Measurements from ENCODE around the gene SIX6.
A peak's percentile ranks its signal among the peaks of the same experiment; 100 is the strongest.
"Not testable (repeated sequence)": the region's sequence is repeated elsewhere in the genome, so short reads cannot be mapped to it uniquely, and the experiment has no call there.

The SIX6 gene

GRCh38 chr14:60508707-60509437, at the start of gene SIX6:
Gene SIX6 (plus strand): TSS chr14:60509146. CDS start chr14:60509399, 253 bp downstream.
- DNase-seq, result peak; percentile 90

- DNase-seq, result not testable (repeated sequence)
These were observed 28.7 kb upstream of the SIX6 start for GRCh38 chr14:60480248-60480647.

DNA sequence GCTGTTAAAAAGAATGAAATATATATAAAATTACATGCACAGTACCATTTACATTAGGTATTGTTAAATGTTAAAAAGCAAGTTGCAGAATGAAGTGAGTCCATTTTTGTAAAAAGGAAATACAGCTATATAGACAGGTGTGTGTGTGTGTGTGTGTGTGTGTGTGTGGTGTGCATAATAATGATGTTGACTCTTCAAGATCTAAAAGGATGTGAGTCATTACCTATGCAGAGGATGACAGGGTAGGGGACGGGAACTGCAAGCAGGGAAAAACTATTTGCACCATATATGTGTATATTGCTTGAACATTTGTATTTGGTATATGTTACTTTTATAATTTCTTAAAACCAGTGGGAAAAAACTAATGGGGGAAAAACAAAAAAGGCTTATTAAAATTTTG, 26.2 kb upstream of the SIX6 start:
- no peak for DNase-seq

DNA sequence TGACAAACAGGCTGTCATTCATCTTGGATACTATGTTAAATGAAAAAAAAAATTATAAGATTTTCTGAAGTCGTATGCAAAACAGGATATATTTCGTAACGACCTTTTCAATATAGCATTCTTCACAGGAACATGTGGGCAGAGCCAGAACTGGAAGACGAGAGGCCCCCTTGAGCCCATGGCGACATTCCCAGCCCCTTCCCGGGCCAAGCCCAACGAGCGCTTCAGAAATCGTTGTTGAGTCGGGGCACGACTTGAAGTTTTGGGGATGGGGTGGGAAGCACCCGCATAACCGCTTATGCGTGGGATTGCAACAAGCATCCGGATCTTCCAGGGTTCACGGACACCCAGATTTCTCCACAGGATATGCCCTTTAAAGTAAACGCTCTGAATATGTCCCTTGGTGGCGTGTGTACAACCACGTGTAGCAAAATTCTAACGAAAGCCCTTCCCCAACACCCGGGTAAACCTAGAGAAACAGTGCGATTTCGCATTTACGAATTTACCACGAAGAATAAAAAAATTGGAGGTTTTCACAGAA, 23.8 kb upstream of the SIX6 start:
- no peak for DNase-seq

DNA sequence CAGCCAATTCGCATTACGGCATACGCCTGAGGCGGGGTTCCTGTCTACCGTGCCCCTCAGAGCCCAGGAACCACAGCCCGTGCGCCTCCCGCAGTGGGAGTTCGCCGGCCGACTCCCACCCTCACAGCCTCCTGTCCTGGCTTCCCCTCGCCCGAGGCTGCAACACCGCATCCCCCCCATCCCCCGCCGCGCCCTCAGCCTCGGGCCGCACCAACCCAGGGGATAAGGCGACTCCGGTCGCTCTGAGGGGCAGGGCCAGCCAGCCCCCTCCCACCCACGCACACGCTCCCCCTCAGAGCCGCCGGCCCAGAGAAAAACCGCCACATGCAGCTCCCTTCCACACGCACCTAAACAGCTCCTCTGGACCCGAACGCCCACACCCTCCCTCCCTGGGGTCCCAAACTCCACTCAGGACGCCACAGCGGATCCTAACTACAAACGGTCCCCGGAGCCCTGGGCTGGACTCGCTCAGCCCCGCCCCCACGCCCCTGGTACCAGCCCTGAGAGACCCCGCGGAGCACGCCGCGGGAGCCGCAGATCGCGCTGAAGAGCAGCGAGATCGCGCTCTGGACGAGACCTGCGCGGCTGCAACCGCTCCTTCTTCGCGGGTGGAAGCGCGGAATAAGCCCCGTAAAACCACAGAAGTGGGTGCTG, 23.2 kb upstream of the SIX6 start, which contains the start of gene C14orf39:
C14orf39 (minus strand) TSS at position 466 of the 654 bp plus-strand sequence. CDS start 985 bp downstream, outside the sequence.
- no peak for DNase-seq

DNA sequence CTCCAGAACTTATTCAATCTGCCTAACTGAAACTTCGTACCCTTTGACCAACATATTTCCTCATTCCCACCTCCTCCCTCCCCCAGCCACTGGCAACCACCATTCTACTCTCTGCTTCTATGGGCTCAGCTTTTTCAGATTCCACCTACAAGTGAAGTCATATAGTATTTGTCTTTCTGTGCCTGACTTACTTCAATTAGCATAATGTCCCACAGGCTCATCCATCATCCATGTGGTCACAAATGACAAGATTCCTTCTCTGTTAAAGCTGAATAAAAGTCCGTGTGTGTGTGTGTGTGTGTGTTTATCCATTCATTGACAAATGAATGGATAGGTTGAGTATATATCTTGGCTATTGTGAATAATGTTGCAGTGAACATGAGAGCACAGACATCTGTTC, 21.7 kb upstream of the SIX6 start:
- DNase-seq, result no peak

DNA sequence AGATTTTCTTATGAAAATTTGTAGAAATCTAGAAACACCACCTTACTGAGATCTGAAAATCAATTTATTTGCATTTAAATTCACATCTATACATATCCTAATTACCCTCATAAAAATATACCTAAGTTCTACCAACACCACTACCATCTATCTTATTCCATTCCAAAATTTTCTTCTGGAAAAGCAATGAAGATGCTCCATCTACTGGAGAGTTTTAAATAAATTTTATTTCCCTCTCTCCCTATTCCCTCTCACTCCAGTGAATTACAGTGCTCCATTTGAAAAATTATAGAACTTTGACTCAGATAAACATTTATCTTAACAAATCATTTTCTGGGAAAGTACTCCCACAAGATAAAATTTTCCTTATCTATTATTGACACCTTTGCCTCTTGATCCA, 20.8 kb upstream of the SIX6 start:
- peak; percentile 29 for DNase-seq

GRCh38 chr14:60490270-60490669, 18.7 kb upstream of the SIX6 start:
- no peak for DNase-seq

DNA sequence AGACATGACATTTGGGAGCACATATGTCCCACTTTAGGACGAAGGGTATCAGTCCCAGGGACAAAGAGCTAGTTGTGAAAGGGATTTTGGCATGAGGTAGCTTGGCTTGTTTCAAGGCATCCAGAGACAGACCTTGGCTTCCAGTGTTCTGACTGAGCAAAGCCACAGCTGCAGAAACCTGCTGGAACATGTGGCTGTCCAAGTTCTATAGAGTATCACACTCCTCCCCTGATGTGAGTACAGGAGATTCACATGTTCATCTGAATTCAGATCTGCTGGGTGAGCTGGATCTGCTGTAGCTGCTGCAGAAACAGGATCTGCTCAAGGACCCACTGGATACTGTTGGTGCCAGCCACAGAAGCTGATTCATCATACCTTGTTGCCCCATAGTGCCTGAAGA, 13.0 kb upstream of the SIX6 start:
- DNase-seq, result no peak

GRCh38 chr14:60502541-60502940, 6.4 kb upstream of the SIX6 start:
- no peak for DNase-seq

- no peak for DNase-seq
These were observed 3.5 kb upstream of the SIX6 start for GRCh38 chr14:60505448-60505847.

DNA sequence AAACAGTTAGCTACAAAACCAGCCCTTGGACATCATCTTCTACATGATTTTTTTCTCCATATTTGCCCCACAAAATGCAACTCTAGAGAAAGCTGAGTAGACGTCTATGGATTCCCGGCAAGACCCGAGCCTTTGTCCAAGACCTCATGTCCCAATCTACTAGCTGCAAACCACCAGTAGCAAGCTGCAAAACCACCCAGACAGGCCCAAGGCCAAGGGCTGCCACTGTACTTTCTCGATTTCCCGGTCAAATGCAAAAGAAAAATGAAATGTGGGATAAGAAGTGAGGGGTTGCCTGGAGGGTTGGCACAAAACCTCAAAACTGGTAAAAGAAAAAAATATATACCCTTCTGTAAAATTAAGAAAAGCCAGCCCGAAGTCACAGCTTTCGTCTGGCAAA, 2.9 kb upstream of the SIX6 start:
- no peak for DNase-seq

DNA sequence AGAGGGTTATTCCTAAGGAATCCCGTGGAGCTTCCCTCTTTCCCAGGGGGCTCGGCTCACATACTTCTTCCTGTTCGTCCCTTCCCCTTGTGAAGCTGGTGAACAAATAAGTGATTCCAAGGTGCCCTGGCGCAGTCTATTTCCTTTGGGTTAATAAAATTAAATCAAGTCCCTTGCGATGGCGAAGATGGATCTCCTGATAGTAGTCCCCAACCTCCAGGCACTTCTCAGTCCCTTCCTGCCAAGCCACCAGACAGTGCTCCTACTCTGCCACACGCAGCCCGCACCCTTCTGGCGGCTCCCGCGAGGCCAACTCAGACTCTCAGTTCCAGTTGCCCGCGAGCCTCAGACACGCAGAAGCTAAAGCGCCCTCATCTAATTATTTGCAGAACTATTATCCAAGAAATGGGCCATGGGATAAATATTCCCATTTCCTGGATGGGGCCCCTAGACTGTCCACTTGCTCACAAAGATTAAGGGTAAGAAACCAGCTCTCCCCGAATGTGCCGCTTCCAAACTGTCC, 2.4 kb upstream of the SIX6 start:
- DNase-seq, result no peak

GRCh38 chr14:60506985-60507829, 1.7 kb upstream of the SIX6 start:
- DNase-seq, result peak; percentile 81

GRCh38 chr14:60508363-60508706, 611 bp upstream of the SIX6 start:
- DNase-seq, result no peak

- no peak for DNase-seq
These were observed 700 bp downstream of the SIX6 start for GRCh38 chr14:60509438-60510253.

DNA sequence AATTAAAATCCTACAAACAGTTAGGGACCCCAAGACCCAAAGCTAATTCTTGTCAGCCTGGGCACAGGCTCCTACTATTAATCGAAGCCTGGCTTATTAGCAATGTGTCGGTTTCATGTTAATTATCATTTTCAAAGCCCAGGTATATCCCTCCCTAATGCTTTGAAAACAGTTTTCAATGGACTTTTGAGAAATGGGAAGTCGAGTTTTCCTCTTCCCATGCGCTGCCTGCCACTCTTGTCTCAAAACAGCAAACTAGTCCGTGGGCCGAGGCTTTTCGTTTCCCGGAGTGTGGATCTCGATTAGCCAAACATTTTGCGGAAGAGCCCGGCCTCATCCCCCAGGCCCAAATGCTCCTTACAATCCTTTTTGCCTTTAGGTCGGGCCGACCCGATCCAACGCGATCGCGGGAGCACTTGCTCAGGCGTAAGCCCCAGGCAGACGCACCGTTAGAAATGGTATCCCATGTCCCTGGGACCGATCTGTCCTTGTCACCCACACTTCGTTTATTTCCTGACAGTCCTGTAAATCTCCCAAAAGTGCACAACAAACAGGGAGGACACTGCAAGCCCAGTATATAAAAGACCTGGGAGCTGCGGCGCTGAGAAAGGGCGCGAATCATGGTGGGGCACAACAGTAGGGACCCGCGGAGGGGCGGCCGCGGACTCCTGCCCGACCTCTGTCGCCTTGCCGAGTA, 1.5 kb downstream of the SIX6 start:
- no peak for DNase-seq

GRCh38 chr14:60510951-60511599, 2.1 kb downstream of the SIX6 start:
- DNase-seq, result no peak

GRCh38 chr14:60512126-60512525, 3.2 kb downstream of the SIX6 start:
- no peak for DNase-seq

DNA sequence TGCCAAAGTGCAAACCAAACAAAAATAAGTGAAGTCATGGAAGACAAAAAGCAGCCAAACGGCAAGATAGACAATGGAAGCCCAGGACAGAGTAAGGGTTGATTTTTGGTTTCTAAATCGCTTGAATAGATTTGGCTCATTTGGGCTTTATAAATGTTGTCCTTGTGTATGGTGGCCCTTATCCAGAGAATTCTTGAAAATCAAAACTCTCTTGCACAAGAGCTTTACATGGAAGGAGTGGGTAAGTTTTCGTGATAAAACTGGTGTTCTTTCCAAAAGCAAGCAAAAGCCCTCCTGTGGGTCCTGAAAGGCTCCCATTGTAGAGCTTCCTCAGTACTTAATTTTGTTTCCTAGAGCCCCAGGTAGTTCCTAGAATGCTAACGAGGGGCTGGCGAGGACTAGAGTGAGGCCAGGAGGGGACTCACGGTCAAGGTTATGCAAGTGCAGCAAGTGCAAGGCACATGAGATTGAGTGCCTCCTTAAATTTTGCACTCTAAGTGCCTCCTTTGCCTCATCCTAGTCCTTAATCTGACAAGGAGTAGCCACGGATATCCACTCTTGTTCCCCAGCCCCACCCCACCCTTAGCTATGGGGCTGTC, 4.1 kb downstream of the SIX6 start:
- DNase-seq, result no peak

GRCh38 chr14:60514378-60514740, 5.4 kb downstream of the SIX6 start:
- DNase-seq, result peak; percentile 78

Measured in NCI-H2171 treated with DMSO at 0.1 percent for 48 hours (cell line).